Stomach (tissue), 9 donors: ENCODE data around the gene BTD. TPM values are rescaled to one million over a fixed set of nuclear protein-coding genes. Genes with fewer than 3 reads are reported as not detected.
"Not testable (repeated sequence)": the region's sequence is repeated elsewhere in the genome, so short reads cannot be mapped to it uniquely, and the experiment has no call there.

Experiments used
- DNase-seq, 2 donors: peaks; one replicate each; pipeline versions ENCODE4 v3.0.0 to v3.0.0-alpha.2; 2013 to 2019
- H3K27ac ChIP-seq, 5 donors: fragments of 200-600 bp in 4 of 5; sonication (generic) in 4 of 5; one replicate each; pipeline ENCODE4 v1.5.1; 2013 to 2019; ENCODE audit warnings: mild to moderate bottlenecking in 1 of 5, moderate library complexity in 1 of 5
- H3K27me3 ChIP-seq, 3 donors: fragments of 200-600 bp; sonication (generic); one replicate each; pipeline ENCODE4 v1.5.1; 2017 to 2019; ENCODE audit warnings: mixed run types in 1 of 3
- H3K36me3 ChIP-seq, 4 donors: fragments of 200-600 bp; sonication (generic); 1 replicate in 3 of 4; 2 replicates in 1 of 4; pipeline ENCODE4 v1.5.1; 2016 to 2019
- H3K4me1 ChIP-seq, 4 donors: fragments of 200-600 bp; sonication (generic); one replicate each; pipeline ENCODE4 v1.5.1; 2016 to 2019
- H3K4me3 ChIP-seq, 4 donors: fragments of 200-600 bp; sonication (generic) in 3 of 4; one replicate each; pipeline ENCODE4 v1.5.1; 2016 to 2019; ENCODE audit warnings: mild to moderate bottlenecking in 1 of 4
- H3K9me3 ChIP-seq, 4 donors: fragments of 200-600 bp; sonication (generic); one replicate each; pipeline ENCODE4 v1.5.1; 2016 to 2019
- EP300 ChIP-seq: sonication (generic); formaldehyde crosslinking; IDR thresholded peaks from one replicate; pipeline ENCODE4 v1.6.1; 2017; ENCODE audit warnings: antibody characterized with exemption
- POLR2A ChIP-seq, 4 donors: fragments of 450-650 bp; IDR thresholded peaks; one replicate each; pipeline ENCODE4 v1.6.1; 2016; ENCODE audit warnings: antibody characterized with exemption in 4 of 4, control low read depth in 2 of 4, mild to moderate bottlenecking in 1 of 4, moderate library complexity in 1 of 4
- POLR2AphosphoS5 ChIP-seq, 3 donors: sonication (generic); formaldehyde crosslinking; IDR thresholded peaks; one replicate each; pipeline ENCODE4 v1.6.1; 2016; ENCODE audit warnings: antibody characterized with exemption in 3 of 3
- WGBS, 5 donors: extraction: QIAGEN DNeasy Blood & Tissue Kit in 3 of 5; methylation state at CpG; one replicate each; pipeline versions ENCODE4 v1.1.5 to v1.1.7; 2013 to 2018; 5-methylcytosine and 5-hydroxymethylcytosine counted together
- intact Hi-C: fragments of 100-400 bp; cut with DNase I; formaldehyde crosslinking; loops from one replicate; pipeline ENCODE4 v1.15.1; 2023; ENCODE audit warnings: low total_unique reads
- polyA plus RNA-seq, 3 donors: library from polyadenylated mRNA; stranded (reverse); fragments of 200-250 nt; gene quantifications; one replicate each; pipeline ENCODE4 v1.2.3, GENCODE V29; 2013
- total RNA-seq, 5 donors: library from RNA; depleted of rRNA; stranded (reverse); fragments of >200 nt; gene quantifications; one replicate each; pipeline versions ENCODE4 v1.1.0 to v1.2.3, GENCODE V29; 2014 to 2016
- TF ChIP-seq, protein P1 (sequence below), 7 experiments: fragments of 450-650 bp in 4 of 7; fragments of 200-600 bp in 3 of 7; sonication (generic) in 3 of 7; IDR thresholded peaks; one replicate each; pipeline ENCODE4 v1.5.1; 2016 to 2019; ENCODE audit warnings: antibody characterized with exemption in 7 of 7, control low read depth in 2 of 7, mild to moderate bottlenecking in 1 of 7
- donor health status: healthy with polysubstance abuse.
- donor health status: Bipolar disorder and iron deficiency.
- donor health status: healthy.

The BTD gene
- total and polyA plus RNA-seq, 8 donors, result 2.9 to 102 (median 12.0) TPM

DNA sequence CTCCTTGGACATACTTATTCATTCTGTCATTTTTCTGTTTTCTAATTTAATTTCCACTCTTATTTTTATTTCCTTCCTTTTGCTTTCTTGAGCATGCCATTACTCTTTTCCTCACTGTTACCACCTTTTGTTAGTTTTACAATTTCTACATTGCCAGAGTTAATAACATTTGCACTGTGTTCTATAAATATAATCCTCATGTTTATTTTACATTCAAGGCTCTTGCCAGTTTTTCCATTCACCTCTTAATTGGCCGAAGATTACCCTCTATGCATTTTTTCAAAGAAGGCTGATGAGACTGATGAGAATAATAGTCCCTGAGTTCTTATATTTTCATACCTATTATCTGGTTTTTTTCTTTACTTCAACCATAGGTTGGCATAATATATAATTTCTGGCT is 10.5 kb downstream of the BTD start:
- no peaks in the 10 kb centered on the region for H3K27me3 ChIP-seq
- peak overlapping the region in 2 of 5 donors; percentile 40 to 69 for H3K27ac ChIP-seq
- H3K36me3 ChIP-seq, result no peaks in the 10 kb centered on the region
- no peak for DNase-seq
- peaks cover 24 to 75% (median 46%) of the 10 kb centered on the region in 4 donors for H3K4me1 ChIP-seq
- TF ChIP-seq POLR2AphosphoS5 (IDR thresholded peaks at IDR 0.05) (no peak), EP300 (no peak), POLR2A (IDR thresholded peaks at IDR 0.05) (no peak)
- TF ChIP-seq, protein P1, sequence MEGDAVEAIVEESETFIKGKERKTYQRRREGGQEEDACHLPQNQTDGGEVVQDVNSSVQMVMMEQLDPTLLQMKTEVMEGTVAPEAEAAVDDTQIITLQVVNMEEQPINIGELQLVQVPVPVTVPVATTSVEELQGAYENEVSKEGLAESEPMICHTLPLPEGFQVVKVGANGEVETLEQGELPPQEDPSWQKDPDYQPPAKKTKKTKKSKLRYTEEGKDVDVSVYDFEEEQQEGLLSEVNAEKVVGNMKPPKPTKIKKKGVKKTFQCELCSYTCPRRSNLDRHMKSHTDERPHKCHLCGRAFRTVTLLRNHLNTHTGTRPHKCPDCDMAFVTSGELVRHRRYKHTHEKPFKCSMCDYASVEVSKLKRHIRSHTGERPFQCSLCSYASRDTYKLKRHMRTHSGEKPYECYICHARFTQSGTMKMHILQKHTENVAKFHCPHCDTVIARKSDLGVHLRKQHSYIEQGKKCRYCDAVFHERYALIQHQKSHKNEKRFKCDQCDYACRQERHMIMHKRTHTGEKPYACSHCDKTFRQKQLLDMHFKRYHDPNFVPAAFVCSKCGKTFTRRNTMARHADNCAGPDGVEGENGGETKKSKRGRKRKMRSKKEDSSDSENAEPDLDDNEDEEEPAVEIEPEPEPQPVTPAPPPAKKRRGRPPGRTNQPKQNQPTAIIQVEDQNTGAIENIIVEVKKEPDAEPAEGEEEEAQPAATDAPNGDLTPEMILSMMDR (IDR thresholded peaks at IDR 0.05), result no peak
- no peaks in the 10 kb centered on the region for H3K9me3 ChIP-seq
- WGBS, 5 donors, result 21 to 39% (median 34%) methylated on average over 1 of the region's 1 CpG
- no peak overlapping the region for H3K4me3 ChIP-seq
- intact Hi-C loops, result no loop called here

- no peak for DNase-seq
- Histone ChIP-seq H3K9me3 (peaks cover 0 to 6% (median 2%) of the 10 kb centered on the region in 4 donors), H3K27ac (no peak overlapping the region), H3K4me1 (peaks cover 4 to 46% (median 28%) of the 10 kb centered on the region in 4 donors), H3K4me3 (no peak overlapping the region), H3K36me3 (no peaks in the 10 kb centered on the region), H3K27me3 (no peaks in the 10 kb centered on the region)
- intact Hi-C loops, result no loop called here
- TF ChIP-seq POLR2AphosphoS5 (IDR thresholded peaks at IDR 0.05) (no peak), POLR2A (IDR thresholded peaks at IDR 0.05) (no peak), EP300 (no peak)
- TF ChIP-seq, protein P1 (IDR thresholded peaks at IDR 0.05), result no peak
- whole genome bisulfite sequencing, 5 donors, result 70 to 90% (median 79%) methylated on average over 1 of the region's 1 CpG
Observed at GRCh38 chr3:15614958-15615357, 13.4 kb downstream of the BTD start.

- no peak for DNase-seq
- intact Hi-C loops, result no loop called here
Observed at GRCh38 chr3:15616053-15616452, 14.5 kb downstream of the BTD start.

GRCh38 chr3:15619659-15620464 is 18.3 kb downstream of the BTD start:
- intact Hi-C loops, H3K36me3 ChIP-seq, DNase-seq, H3K4me3 ChIP-seq, H3K27ac ChIP-seq, H3K27me3 ChIP-seq: not testable (repeated sequence)
- H3K4me1 ChIP-seq, result peaks cover 0 to 19% (median 6%) of the 10 kb centered on the region in 4 donors
- WGBS, 5 donors, result 77 to 85% (median 78%) methylated on average over 8 of the region's 8 CpGs
- peaks cover 0 to 20% (median 10%) of the 10 kb centered on the region in 4 donors for H3K9me3 ChIP-seq

More at GRCh38 chr3:15616053-15616452, 14.5 kb downstream of the BTD start:
- Histone ChIP-seq H3K36me3 (peaks cover 0 to 2% (median 0%) of the 10 kb centered on the region in 4 donors), H3K9me3 (peaks cover 0 to 17% (median 8%) of the 10 kb centered on the region in 4 donors), H3K4me3 (no peak overlapping the region), H3K27me3 (no peaks in the 10 kb centered on the region), H3K27ac (no peak overlapping the region), H3K4me1 (peaks cover 0 to 35% (median 18%) of the 10 kb centered on the region in 4 donors)
- TF ChIP-seq POLR2A (IDR thresholded peaks at IDR 0.05) (no peak), POLR2AphosphoS5 (IDR thresholded peaks at IDR 0.05) (no peak), EP300 (no peak)
- TF ChIP-seq, protein P1 (IDR thresholded peaks at IDR 0.05), result no peak
- 91 to 95% (median 93%) methylated on average over 6 of the region's 6 CpGs for WGBS, 5 donors
